Measurements from ENCODE around the gene DOHH.
A peak's percentile ranks its signal among the peaks of the same experiment; 100 is the strongest.

The DOHH gene, protein sequence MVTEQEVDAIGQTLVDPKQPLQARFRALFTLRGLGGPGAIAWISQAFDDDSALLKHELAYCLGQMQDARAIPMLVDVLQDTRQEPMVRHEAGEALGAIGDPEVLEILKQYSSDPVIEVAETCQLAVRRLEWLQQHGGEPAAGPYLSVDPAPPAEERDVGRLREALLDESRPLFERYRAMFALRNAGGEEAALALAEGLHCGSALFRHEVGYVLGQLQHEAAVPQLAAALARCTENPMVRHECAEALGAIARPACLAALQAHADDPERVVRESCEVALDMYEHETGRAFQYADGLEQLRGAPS

GRCh38 chr19:3500429-3501101 is at the start of gene DOHH:
Gene DOHH, minus strand, starts transcription at chr19:3500674. Its CDS starts 3,860 bp downstream, at chr19:3496814.
- Histone ChIP-seq H3K4me1 (no peaks in the 10 kb centered on the region), H3K4me2 (ENCODE audit: low read length) (peak within 1 kb of the TSS; percentile 99), H3K9ac (peak within 1 kb of the TSS; percentile 59), H3K27ac (peak within 1 kb of the TSS; percentile 95), H3K79me2 (peaks cover 12% of the 10 kb centered on the region), H3K27me3 (ENCODE audit: control insufficient read depth, insufficient read depth, low read length) (no peaks in the 10 kb centered on the region), H3K9me3 (ENCODE audit: control insufficient read depth, low read length) (no peaks in the 10 kb centered on the region), H3K36me3 (ENCODE audit: control insufficient read depth, insufficient read depth, low read length) (no peaks in the 10 kb centered on the region), H2AFZ (peak within 1 kb of the TSS; percentile 94), H3K4me3 (ENCODE audit: low read depth, low read length) (peak within 1 kb of the TSS; percentile 85)
- TF ChIP-seq, protein P1, sequence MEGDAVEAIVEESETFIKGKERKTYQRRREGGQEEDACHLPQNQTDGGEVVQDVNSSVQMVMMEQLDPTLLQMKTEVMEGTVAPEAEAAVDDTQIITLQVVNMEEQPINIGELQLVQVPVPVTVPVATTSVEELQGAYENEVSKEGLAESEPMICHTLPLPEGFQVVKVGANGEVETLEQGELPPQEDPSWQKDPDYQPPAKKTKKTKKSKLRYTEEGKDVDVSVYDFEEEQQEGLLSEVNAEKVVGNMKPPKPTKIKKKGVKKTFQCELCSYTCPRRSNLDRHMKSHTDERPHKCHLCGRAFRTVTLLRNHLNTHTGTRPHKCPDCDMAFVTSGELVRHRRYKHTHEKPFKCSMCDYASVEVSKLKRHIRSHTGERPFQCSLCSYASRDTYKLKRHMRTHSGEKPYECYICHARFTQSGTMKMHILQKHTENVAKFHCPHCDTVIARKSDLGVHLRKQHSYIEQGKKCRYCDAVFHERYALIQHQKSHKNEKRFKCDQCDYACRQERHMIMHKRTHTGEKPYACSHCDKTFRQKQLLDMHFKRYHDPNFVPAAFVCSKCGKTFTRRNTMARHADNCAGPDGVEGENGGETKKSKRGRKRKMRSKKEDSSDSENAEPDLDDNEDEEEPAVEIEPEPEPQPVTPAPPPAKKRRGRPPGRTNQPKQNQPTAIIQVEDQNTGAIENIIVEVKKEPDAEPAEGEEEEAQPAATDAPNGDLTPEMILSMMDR (IDR thresholded peaks at IDR 0.05) = no peak

DNA sequence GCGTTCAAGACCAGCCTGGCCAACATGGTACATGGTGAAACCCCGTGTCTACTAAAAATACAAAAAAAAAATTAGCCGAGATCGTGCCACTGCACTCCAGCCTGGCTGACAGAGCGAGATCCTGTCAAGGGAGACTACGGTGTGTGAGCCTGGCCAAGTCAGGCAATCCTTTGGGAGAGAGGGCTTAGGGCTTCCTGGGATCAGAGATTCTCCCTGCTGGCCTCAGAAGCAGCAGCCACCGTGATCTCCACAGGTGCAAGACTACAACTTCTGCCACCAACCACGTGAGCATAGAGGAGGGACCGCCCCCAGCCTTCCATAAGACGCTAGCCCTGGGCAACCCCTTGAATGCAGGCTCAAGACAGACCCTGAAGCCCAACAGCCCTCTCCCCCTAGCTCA is 49.3 kb upstream of the DOHH start:
- no peak overlapping the region for H3K4me3 ChIP-seq (ENCODE audit: low read depth, low read length)

DNA sequence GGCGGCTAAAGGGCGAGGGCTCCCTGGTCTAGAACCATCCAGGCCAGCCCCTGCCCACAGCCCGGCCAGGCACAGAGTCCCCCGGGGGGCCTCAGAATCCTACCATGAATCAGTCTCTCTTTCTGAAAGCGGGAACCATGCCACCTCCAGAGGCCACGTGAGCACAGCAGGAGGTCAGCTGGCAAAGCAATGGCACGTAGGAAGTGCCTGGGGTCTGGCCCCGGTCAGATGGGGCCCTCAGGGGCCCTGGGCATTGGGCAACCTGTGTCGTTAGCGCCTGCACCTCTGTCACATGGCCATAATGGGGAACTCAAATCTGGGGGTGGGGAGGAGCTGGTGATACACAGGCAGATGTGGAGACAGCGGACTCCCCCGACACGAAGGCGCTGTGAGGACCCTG is 48.1 kb upstream of the DOHH start:
- H3K4me3 ChIP-seq (ENCODE audit: low read depth, low read length) = no peak overlapping the region
- H3K9ac ChIP-seq = no peak overlapping the region
- no peaks in the 10 kb centered on the region for H3K27me3 ChIP-seq (ENCODE audit: control insufficient read depth, insufficient read depth, low read length)
- H3K4me1 ChIP-seq = no peaks in the 10 kb centered on the region
- no peak overlapping the region for H2AFZ ChIP-seq
- H3K9me3 ChIP-seq (ENCODE audit: control insufficient read depth, low read length) = no peaks in the 10 kb centered on the region
- TF ChIP-seq, protein P1 (IDR thresholded peaks at IDR 0.05) = no peak
- H3K27ac ChIP-seq = no peak overlapping the region
- no peak overlapping the region for H3K4me2 ChIP-seq (ENCODE audit: low read length)
- no peaks in the 10 kb centered on the region for H3K79me2 ChIP-seq
- no peaks in the 10 kb centered on the region for H3K36me3 ChIP-seq (ENCODE audit: control insufficient read depth, insufficient read depth, low read length)

More for the DNA sequence above, 49.3 kb upstream of the DOHH start:
- no peak overlapping the region for H2AFZ ChIP-seq
- no peaks in the 10 kb centered on the region for H3K79me2 ChIP-seq
- TF ChIP-seq, protein P1 (IDR thresholded peaks at IDR 0.05) = no peak
- H3K27ac ChIP-seq = no peak overlapping the region
- H3K9me3 ChIP-seq (ENCODE audit: control insufficient read depth, low read length) = no peaks in the 10 kb centered on the region
- H3K4me1 ChIP-seq = no peaks in the 10 kb centered on the region
- H3K27me3 ChIP-seq (ENCODE audit: control insufficient read depth, insufficient read depth, low read length) = no peaks in the 10 kb centered on the region
- H3K9ac ChIP-seq = no peak overlapping the region
- no peak overlapping the region for H3K4me2 ChIP-seq (ENCODE audit: low read length)
- H3K36me3 ChIP-seq (ENCODE audit: control insufficient read depth, insufficient read depth, low read length) = no peaks in the 10 kb centered on the region

DNA sequence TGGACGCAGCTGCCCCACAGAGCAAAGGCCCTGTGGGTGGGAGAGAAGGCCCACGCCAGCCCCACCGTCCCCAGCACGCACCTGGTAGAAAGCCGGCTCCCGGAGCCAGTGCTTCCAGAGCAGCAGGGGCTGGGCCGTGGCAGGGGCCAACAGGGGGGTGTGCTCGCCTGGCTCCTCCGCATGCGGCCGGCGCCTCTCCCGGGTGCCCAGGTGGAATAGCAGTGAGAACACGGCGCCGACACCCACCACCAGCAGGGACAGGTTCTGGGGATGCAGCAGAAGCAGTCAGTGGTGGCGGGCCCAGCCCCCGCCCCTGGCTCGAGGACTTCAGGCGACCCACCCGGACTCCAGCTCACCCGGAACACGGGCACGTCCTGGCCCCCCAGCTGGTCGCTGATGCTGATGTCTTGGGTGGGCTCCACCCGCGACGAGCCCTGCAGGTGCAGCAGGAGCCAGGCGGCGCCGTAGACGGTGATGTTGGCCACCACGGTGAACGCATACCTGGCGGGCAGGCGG is 47.4 kb upstream of the DOHH start:
- Histone ChIP-seq H3K9ac (no peak overlapping the region), H3K27ac (no peak overlapping the region), H3K4me3 (ENCODE audit: low read depth, low read length) (no peak overlapping the region), H3K4me1 (no peaks in the 10 kb centered on the region), H3K79me2 (no peaks in the 10 kb centered on the region), H3K4me2 (ENCODE audit: low read length) (no peak overlapping the region), H3K27me3 (ENCODE audit: control insufficient read depth, insufficient read depth, low read length) (no peaks in the 10 kb centered on the region), H2AFZ (no peak overlapping the region), H3K9me3 (ENCODE audit: control insufficient read depth, low read length) (no peaks in the 10 kb centered on the region), H3K36me3 (ENCODE audit: control insufficient read depth, insufficient read depth, low read length) (no peaks in the 10 kb centered on the region)
- TF ChIP-seq, protein P1 (IDR thresholded peaks at IDR 0.05) = no peak
